ENCODE measurements around the gene KIF22. TPM values are rescaled to one million over a fixed set of nuclear protein-coding genes. Genes with fewer than 3 reads are reported as not detected.
"Not testable (repeated sequence)": the region's sequence is repeated elsewhere in the genome, so short reads cannot be mapped to it uniquely, and the experiment has no call there.

Gene KIF22
- total RNA-seq, 1 experiment from 2014 or later = 111 TPM

DNA sequence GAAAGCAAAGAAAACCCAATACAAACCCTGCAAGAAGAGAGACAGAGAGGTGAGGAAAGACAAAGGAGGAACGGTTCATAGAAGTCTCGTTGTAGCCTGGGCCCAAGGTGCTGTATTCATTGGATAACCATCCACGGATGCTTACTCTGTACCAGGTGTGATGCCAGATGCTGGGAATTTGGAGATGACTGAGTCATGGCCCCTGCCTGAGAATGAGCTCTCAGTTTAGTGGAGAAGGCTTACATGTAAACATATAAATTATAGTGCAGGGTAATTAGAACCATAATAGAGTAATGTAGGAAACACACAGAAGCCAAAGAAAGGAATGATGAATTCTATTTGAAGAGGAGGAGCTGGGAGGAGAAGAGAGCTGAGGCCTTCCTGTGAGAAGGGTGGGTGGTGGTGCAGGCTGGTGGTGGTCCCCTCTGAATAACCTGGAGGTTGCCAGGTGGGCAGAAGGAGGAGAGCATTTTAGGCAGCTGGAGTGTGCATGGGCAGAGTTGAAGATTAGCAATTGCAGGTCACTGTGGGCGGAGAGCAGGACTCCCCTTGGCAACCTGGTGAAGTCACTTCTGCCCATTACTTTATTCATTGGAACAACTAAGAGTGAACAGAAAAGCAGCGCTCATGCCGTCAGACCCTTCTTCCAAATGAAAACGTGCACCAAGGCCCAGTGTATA is 20.2 kb upstream of the KIF22 start:
- Histone ChIP-seq H3K27ac (ENCODE audit: low read length) (no peak overlapping the region), H3K4me3 (ENCODE audit: low read depth in 2 of 2, low read length in 2 of 2) (no peak overlapping the region), H3K9me3 (ENCODE audit: control insufficient read depth, insufficient read depth, low read depth, low read length) (no peaks in the 10 kb centered on the region), H3K27me3 (ENCODE audit: control insufficient read depth, insufficient read depth, low read length) (no peaks in the 10 kb centered on the region), H3K4me1 (ENCODE audit: control insufficient read depth, insufficient read depth, low read length) (no peaks in the 10 kb centered on the region), H3K36me3 (ENCODE audit: control insufficient read depth, insufficient read depth, low read length) (no peaks in the 10 kb centered on the region)
- in situ Hi-C loops (cut with HindIII; ENCODE audit: low pct_unique_long_range_greater_than_20kb, low sequenced_read_pairs) (no loop called here), intact Hi-C loops (cut with micrococcal nuclease; ENCODE audit: unreplicated experiment) (no loop called here)
- ATAC-seq (no peak), DNase-seq (ENCODE audit: low read depth, low spot score) (no peak)
- ChIA-PET POLR2A (no interaction called here), CTCF (no interaction called here)
- TF ChIP-seq, protein P1, sequence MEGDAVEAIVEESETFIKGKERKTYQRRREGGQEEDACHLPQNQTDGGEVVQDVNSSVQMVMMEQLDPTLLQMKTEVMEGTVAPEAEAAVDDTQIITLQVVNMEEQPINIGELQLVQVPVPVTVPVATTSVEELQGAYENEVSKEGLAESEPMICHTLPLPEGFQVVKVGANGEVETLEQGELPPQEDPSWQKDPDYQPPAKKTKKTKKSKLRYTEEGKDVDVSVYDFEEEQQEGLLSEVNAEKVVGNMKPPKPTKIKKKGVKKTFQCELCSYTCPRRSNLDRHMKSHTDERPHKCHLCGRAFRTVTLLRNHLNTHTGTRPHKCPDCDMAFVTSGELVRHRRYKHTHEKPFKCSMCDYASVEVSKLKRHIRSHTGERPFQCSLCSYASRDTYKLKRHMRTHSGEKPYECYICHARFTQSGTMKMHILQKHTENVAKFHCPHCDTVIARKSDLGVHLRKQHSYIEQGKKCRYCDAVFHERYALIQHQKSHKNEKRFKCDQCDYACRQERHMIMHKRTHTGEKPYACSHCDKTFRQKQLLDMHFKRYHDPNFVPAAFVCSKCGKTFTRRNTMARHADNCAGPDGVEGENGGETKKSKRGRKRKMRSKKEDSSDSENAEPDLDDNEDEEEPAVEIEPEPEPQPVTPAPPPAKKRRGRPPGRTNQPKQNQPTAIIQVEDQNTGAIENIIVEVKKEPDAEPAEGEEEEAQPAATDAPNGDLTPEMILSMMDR (IDR thresholded peaks at IDR 0.05) = no peak
- no TSS peak for BruUV-seq (replicated peaks)

DNA sequence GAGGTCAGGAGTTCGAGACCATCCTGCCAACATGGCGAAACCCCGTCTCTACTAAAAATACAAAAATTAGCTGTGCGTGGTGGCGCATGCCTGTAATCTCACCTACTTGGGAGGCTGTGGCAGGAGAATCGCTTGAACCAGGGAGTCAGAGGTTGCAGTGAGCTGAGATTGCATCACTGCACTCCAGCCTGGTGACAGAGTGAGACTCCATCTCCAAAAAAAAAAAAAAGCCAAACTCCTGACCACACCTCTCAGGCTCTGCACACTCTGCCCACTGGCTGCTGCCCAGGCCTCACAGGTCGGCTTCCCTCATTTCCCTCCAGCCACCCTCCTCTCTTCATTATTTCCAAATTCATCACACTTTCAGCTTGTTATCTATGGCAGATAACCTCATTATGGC is 18.2 kb upstream of the KIF22 start:
- ATAC-seq; in situ Hi-C loops (cut with HindIII; ENCODE audit: low pct_unique_long_range_greater_than_20kb, low sequenced_read_pairs); POLR2A ChIA-PET; H3K4me3 ChIP-seq (ENCODE audit: low read depth in 2 of 2, low read length in 2 of 2); H3K9me3 ChIP-seq (ENCODE audit: control insufficient read depth, insufficient read depth, low read depth, low read length); BruUV-seq (replicated peaks); H3K27ac ChIP-seq (ENCODE audit: low read length); intact Hi-C loops (cut with micrococcal nuclease; ENCODE audit: unreplicated experiment); H3K36me3 ChIP-seq (ENCODE audit: control insufficient read depth, insufficient read depth, low read length); H3K4me1 ChIP-seq (ENCODE audit: control insufficient read depth, insufficient read depth, low read length); H3K27me3 ChIP-seq (ENCODE audit: control insufficient read depth, insufficient read depth, low read length); DNase-seq (ENCODE audit: low read depth, low spot score): not testable (repeated sequence)
- CTCF ChIA-PET = interaction anchor here (0.7 kb wide), 1 partner anchor 81 kb away, joined by 3 read pairs; no protein-coding TSS in a partner anchor

DNA sequence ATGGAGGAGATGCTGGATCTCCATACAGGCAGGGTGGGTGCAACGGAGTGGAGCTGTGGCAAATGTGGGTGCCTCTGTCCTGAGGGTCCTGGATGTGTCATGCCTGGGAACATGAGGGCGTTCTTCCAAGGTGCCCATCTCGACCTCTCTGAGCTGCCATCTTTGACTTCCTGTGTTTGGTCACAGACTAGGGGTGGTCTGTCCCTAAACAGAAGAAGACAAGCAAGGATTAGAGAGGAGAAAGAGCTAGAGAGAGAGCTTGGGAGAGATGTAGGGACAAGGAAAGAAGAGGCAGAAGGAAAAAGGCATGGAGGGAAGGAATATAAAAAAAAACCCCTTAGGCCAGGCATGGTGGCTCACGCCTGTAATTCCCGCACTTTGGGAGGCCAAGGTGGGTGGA is 15.8 kb upstream of the KIF22 start:
- no peak overlapping the region for H3K4me3 ChIP-seq (ENCODE audit: low read depth in 2 of 2, low read length in 2 of 2)
- DNase-seq (ENCODE audit: low read depth, low spot score) (no peak), ATAC-seq (no peak)
- POLR2A ChIA-PET = no interaction called here
- intact Hi-C loops (cut with micrococcal nuclease; ENCODE audit: unreplicated experiment) (no loop called here), in situ Hi-C loops (cut with HindIII; ENCODE audit: low pct_unique_long_range_greater_than_20kb, low sequenced_read_pairs) (no loop called here)
- TF ChIP-seq, protein P2, sequence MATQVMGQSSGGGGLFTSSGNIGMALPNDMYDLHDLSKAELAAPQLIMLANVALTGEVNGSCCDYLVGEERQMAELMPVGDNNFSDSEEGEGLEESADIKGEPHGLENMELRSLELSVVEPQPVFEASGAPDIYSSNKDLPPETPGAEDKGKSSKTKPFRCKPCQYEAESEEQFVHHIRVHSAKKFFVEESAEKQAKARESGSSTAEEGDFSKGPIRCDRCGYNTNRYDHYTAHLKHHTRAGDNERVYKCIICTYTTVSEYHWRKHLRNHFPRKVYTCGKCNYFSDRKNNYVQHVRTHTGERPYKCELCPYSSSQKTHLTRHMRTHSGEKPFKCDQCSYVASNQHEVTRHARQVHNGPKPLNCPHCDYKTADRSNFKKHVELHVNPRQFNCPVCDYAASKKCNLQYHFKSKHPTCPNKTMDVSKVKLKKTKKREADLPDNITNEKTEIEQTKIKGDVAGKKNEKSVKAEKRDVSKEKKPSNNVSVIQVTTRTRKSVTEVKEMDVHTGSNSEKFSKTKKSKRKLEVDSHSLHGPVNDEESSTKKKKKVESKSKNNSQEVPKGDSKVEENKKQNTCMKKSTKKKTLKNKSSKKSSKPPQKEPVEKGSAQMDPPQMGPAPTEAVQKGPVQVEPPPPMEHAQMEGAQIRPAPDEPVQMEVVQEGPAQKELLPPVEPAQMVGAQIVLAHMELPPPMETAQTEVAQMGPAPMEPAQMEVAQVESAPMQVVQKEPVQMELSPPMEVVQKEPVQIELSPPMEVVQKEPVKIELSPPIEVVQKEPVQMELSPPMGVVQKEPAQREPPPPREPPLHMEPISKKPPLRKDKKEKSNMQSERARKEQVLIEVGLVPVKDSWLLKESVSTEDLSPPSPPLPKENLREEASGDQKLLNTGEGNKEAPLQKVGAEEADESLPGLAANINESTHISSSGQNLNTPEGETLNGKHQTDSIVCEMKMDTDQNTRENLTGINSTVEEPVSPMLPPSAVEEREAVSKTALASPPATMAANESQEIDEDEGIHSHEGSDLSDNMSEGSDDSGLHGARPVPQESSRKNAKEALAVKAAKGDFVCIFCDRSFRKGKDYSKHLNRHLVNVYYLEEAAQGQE (IDR thresholded peaks at IDR 0.05; ENCODE audit: insufficient read depth in 1 of 2, low read depth in 2 of 2, low read length in 1 of 2) = no peak
- TF ChIP-seq SIN3A (IDR thresholded peaks at IDR 0.05; ENCODE audit: borderline replicate concordance, insufficient read depth, low read depth, low read length) (no peak), POLR2AphosphoS5 (IDR thresholded peaks at IDR 0.05; ENCODE audit: low read depth, low read length) (no peak), TCF7L2 (IDR thresholded peaks at IDR 0.05; ENCODE audit: low read depth, low read length) (no peak)
- TF ChIP-seq, protein P1 (IDR thresholded peaks at IDR 0.05) = no peak
- H3K27ac ChIP-seq (ENCODE audit: low read length) = no peak overlapping the region
- H3K27me3 ChIP-seq (ENCODE audit: control insufficient read depth, insufficient read depth, low read length) = no peaks in the 10 kb centered on the region
- no TSS peak for BruUV-seq (replicated peaks)
- no peaks in the 10 kb centered on the region for H3K9me3 ChIP-seq (ENCODE audit: control insufficient read depth, insufficient read depth, low read depth, low read length)
- H3K4me1 ChIP-seq (ENCODE audit: control insufficient read depth, insufficient read depth, low read length) = no peaks in the 10 kb centered on the region
- no peaks in the 10 kb centered on the region for H3K36me3 ChIP-seq (ENCODE audit: control insufficient read depth, insufficient read depth, low read length)
- CTCF ChIA-PET = no interaction called here
